Parathyroid adenoma (tissue), 2 donors: ENCODE measurements around the gene KDM4B.

Source experiments
- H2AFZ ChIP-seq: fragments of 300-600 bp; sonication (generic); one replicate; pipeline ENCODE4 v1.7.0; 2017; ENCODE audit warnings: antibody characterized with exemption, mild to moderate bottlenecking
- H3K27ac ChIP-seq: fragments of 300-600 bp; sonication (generic); one replicate; pipeline ENCODE4 v1.7.0; 2017
- H3K27me3 ChIP-seq: fragments of 300-600 bp; sonication (generic); one replicate; pipeline ENCODE4 v1.7.0; 2017; ENCODE audit warnings: low read length; ENCODE audit not compliant: control insufficient read depth, insufficient read depth
- H3K36me3 ChIP-seq: fragments of 300-600 bp; sonication (generic); one replicate; pipeline ENCODE4 v1.7.0; 2017; ENCODE audit warnings: low read length; ENCODE audit not compliant: control insufficient read depth, insufficient read depth
- H3K4me1 ChIP-seq: fragments of 300-600 bp; sonication (generic); one replicate; pipeline ENCODE4 v1.7.0; 2017; ENCODE audit warnings: control low read depth
- H3K4me2 ChIP-seq: fragments of 300-600 bp; sonication (generic); one replicate; pipeline ENCODE4 v1.7.0; 2017; ENCODE audit warnings: low read length
- H3K4me3 ChIP-seq: fragments of 300-600 bp; sonication (generic); one replicate; pipeline ENCODE4 v1.7.0; 2017; ENCODE audit warnings: low read depth, low read length
- H3K79me2 ChIP-seq: fragments of 300-600 bp; sonication (generic); one replicate; pipeline ENCODE4 v1.7.0; 2017; ENCODE audit warnings: control low read depth
- H3K9ac ChIP-seq: fragments of 300-600 bp; sonication (generic); one replicate; pipeline ENCODE4 v1.7.0; 2017; ENCODE audit warnings: mild to moderate bottlenecking
- H3K9me3 ChIP-seq: fragments of 300-600 bp; sonication (generic); one replicate; pipeline ENCODE4 v1.7.0; 2017; ENCODE audit warnings: low read length; ENCODE audit not compliant: control insufficient read depth
- CTCF ChIP-seq: fragments of 300-600 bp; sonication (generic); IDR thresholded peaks from one replicate; pipeline ENCODE4 v1.7.0; 2017; ENCODE audit warnings: antibody characterized with exemption, mild to moderate bottlenecking
- donor health status: primary hyperparathyroidism.

Gene KDM4B

GRCh38 chr19:4984438-4984990, 15.6 kb downstream of the KDM4B start:
- no peak overlapping the region for H3K4me3 ChIP-seq
- no peaks in the 10 kb centered on the region for H3K36me3 ChIP-seq
- H3K9ac ChIP-seq = no peak overlapping the region
- H3K79me2 ChIP-seq = peaks cover 66% of the 10 kb centered on the region
- no peak overlapping the region for H3K4me2 ChIP-seq
- H3K27ac ChIP-seq = peak overlapping the region; percentile 15
- H2AFZ ChIP-seq = no peak overlapping the region
- no peaks in the 10 kb centered on the region for H3K27me3 ChIP-seq
- TF ChIP-seq CTCF = no peak
- no peaks in the 10 kb centered on the region for H3K9me3 ChIP-seq
- H3K4me1 ChIP-seq = peaks cover 9% of the 10 kb centered on the region

- H3K4me3 ChIP-seq = no peak overlapping the region
- H3K27ac ChIP-seq = no peak overlapping the region
- no peak overlapping the region for H3K9ac ChIP-seq
- peaks cover 9% of the 10 kb centered on the region for H3K4me1 ChIP-seq
- no peak overlapping the region for H3K4me2 ChIP-seq
- TF ChIP-seq CTCF = no peak
- H3K36me3 ChIP-seq = no peaks in the 10 kb centered on the region
- no peaks in the 10 kb centered on the region for H3K27me3 ChIP-seq
- H2AFZ ChIP-seq = no peak overlapping the region
- peaks cover 61% of the 10 kb centered on the region for H3K79me2 ChIP-seq
- H3K9me3 ChIP-seq = no peaks in the 10 kb centered on the region
These were observed 16.7 kb downstream of the KDM4B start for GRCh38 chr19:4985551-4985991.

DNA sequence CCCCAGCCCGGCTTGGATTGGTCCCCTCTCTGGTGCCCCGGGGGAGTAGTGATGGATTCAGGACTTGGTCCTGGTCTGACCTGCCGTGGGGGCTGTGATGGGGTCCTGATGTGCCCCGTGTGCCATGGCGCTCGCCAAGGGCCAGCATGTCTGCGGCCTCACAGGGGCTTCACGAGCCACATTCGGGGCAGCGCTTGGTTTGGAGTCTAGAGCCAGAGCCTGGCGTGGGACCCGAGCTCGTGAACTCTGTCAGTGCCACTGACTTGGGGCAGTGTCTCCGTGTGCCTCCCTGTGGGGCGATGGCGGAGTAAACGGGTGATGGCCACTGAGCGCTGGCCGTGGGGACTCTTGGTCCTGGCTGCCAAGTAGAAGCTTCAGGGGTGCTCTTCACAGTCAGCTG, 17.1 kb downstream of the KDM4B start:
- Histone ChIP-seq H3K27ac (no peak overlapping the region), H3K9me3 (no peaks in the 10 kb centered on the region), H3K4me1 (peaks cover 9% of the 10 kb centered on the region), H2AFZ (no peak overlapping the region), H3K4me3 (no peak overlapping the region), H3K36me3 (no peaks in the 10 kb centered on the region), H3K79me2 (peaks cover 58% of the 10 kb centered on the region), H3K4me2 (no peak overlapping the region), H3K27me3 (no peaks in the 10 kb centered on the region), H3K9ac (no peak overlapping the region)
- no peak for TF ChIP-seq CTCF

- no peak for TF ChIP-seq CTCF
- H3K27ac ChIP-seq = no peak overlapping the region
- H2AFZ ChIP-seq = no peak overlapping the region
- H3K79me2 ChIP-seq = peaks cover 54% of the 10 kb centered on the region
- H3K27me3 ChIP-seq = no peaks in the 10 kb centered on the region
- no peak overlapping the region for H3K4me2 ChIP-seq
- no peak overlapping the region for H3K4me3 ChIP-seq
- H3K36me3 ChIP-seq = no peaks in the 10 kb centered on the region
- H3K9ac ChIP-seq = no peak overlapping the region
- H3K9me3 ChIP-seq = no peaks in the 10 kb centered on the region
- H3K4me1 ChIP-seq = peaks cover 11% of the 10 kb centered on the region
These were observed 17.6 kb downstream of the KDM4B start for GRCh38 chr19:4986471-4986891.

DNA sequence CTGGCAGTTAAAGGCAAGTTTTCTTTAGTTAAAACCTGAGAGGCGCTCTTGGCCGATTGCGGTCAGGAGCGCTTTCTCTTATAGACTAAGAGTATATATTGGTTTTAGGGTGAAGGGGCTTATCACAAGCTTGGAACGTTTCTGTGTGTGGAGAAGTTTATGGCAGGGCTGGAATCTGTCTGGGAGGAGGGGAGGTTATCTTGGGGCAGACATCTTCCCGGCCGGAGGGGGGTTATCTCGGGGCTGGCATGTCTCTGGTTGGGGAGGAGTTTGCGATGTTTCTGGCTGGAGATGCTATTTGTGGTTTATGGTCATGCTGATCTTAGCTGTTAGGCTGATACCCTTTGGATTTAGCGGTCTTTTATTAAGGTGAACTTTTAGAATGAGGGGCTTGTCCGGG, 18.3 kb downstream of the KDM4B start:
- no peak overlapping the region for H3K4me3 ChIP-seq
- no peaks in the 10 kb centered on the region for H3K9me3 ChIP-seq
- TF ChIP-seq CTCF = no peak
- no peak overlapping the region for H3K4me2 ChIP-seq
- no peak overlapping the region for H3K27ac ChIP-seq
- no peak overlapping the region for H2AFZ ChIP-seq
- no peaks in the 10 kb centered on the region for H3K36me3 ChIP-seq
- peaks cover 18% of the 10 kb centered on the region for H3K4me1 ChIP-seq
- H3K27me3 ChIP-seq = no peaks in the 10 kb centered on the region
- no peak overlapping the region for H3K9ac ChIP-seq
- H3K79me2 ChIP-seq = peaks cover 47% of the 10 kb centered on the region
